H1 (cell line): Measurements from ENCODE around the gene NFIA. TPM values are rescaled to one million over a fixed set of nuclear protein-coding genes. Genes with fewer than 3 reads are reported as not detected.
A peak's percentile ranks its signal among the peaks of the same experiment; 100 is the strongest.

Source experiments
- BACH1 ChIP-seq: IDR thresholded peaks from 2 replicates; pipeline ENCODE4 v1.6.1; 2012; ENCODE audit warnings: low read length, improper control_type of control experiment
- GTF2F1 ChIP-seq: IDR thresholded peaks from 2 replicates; pipeline ENCODE4 v1.6.1; 2012; ENCODE audit warnings: low read depth, low read length, improper control_type of control experiment, borderline replicate concordance
- HDAC2 ChIP-seq, 2 experiments: fragments of 300-600 bp in 1 of 2; sonication (generic) in 1 of 2; IDR thresholded peaks; 2 replicates each; pipeline ENCODE4 v1.6.1; 2011 to 2012; ENCODE audit warnings: low read depth in 2 of 2, low read length in 2 of 2, mild to moderate bottlenecking in 2 of 2, moderate library complexity in 2 of 2, borderline replicate concordance in 1 of 2, inconsistent platforms in 1 of 2
- JUN ChIP-seq: IDR thresholded peaks from 2 replicates; pipeline ENCODE4 v1.6.1; 2011; ENCODE audit warnings: low read depth, mild to moderate bottlenecking, improper control_type of control experiment, low read length
- NANOG ChIP-seq: IDR thresholded peaks from 2 replicates; pipeline ENCODE4 v1.6.1; 2011; ENCODE audit warnings: low read length, low read depth, mild to moderate bottlenecking, inconsistent platforms; ENCODE audit not compliant: insufficient read depth, poor library complexity, severe bottlenecking
- PHF8 ChIP-seq: fragments of 200-600 bp; sonication (generic); conservative IDR thresholded peaks from 2 replicates; pipeline ENCODE4 v1.7.1; 2012; ENCODE audit warnings: low read depth, mild to moderate bottlenecking, inconsistent platforms, low read length, moderate library complexity
- SIX5 ChIP-seq: IDR thresholded peaks from 2 replicates; pipeline ENCODE4 v1.6.1; 2011; ENCODE audit warnings: mild to moderate bottlenecking, low read depth, low read length
- SRF ChIP-seq: IDR thresholded peaks from 2 replicates; pipeline ENCODE4 v1.6.1; 2011; ENCODE audit warnings: mild to moderate bottlenecking, low read depth, low read length, moderate library complexity
- ZNF274 ChIP-seq: IDR thresholded peaks from 2 replicates; pipeline ENCODE4 v1.7.0; 2012; ENCODE audit warnings: low read length, borderline replicate concordance; ENCODE audit errors: extremely low read depth
- polyA plus RNA-seq, 7 experiments: library from polyadenylated mRNA; depleted of rRNA in 3 of 7; stranded (reverse) in 5 of 7; unstranded in 2 of 7; fragments of >200 nt in 5 of 7; fragments of 200-250 nt in 2 of 7; gene quantifications; 1 replicate in 5 of 7; 2 replicates in 1 of 7; 4 replicates in 1 of 7; pipeline versions ENCODE4 v1.2.1 to v1.2.3, GENCODE V29; 2011 to 2013; ENCODE audit warnings: missing spikeins in 2 of 7, mixed read lengths in 2 of 7
- total RNA-seq: library from RNA; stranded (reverse); fragmentation: NEBNext Ultra II Directional; extraction: Animal tissue kit (Norgen Biotek cat#: 25700); gene quantifications from 2 replicates; pipeline ENCODE4 v1.2.1, GENCODE V29; 2021

NFIA gene
- total and polyA plus RNA-seq, 2 of the 8 experiments (the other 6 are each of a cell fraction or from before 2014, with no cell fraction given) = 1.8 to 2.3 TPM

DNA sequence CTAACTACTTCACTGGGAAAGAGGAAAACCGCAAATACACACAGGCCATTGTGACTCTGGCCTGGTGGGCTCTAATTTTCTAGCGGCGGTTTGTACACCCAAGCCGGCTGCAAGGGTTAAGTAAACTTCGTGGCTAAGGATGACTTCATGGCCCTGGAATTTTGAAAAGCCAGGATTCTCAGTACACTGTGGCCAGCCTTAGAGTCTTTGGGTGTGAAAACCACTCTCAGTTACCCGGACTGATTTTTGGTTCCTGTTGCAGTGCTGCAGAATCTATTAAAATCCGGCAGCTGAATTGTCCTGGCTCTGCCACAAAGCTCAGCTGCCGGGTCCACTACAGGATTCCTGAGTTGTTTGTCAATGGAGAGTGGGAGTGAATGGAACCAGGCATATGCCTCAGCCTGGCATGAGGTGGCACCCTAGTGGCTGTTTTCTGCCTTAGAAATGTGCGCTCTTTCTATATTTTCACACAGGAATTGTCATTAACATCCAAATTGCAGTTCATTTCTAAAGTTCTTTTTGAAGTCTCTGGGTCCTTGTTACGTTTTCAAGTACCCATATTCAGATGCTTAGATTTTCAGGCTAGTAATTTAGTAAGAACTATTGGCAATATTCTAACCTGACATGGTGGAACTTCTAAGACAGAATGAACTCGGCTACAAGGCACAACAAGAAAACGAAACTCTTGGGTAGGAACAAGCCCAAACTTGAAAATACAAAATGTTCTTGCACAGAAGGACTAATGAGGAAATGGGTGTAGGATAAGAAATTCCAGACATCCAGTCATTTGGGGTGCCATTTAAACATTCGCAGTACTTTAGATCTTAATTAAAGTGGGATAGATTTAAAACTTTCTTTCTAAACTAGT is 255.9 kb downstream of the NFIA start (continued):
- TF ChIP-seq JUN = peak; percentile 63; the same call in 1 of the 2 replicates
- TF ChIP-seq NANOG = no peak
- TF ChIP-seq HDAC2 (IDR thresholded peaks at IDR 0.05; ENCODE audit: borderline replicate concordance in 1 of 2, low read depth in 2 of 2, low read length in 2 of 2) = 0 out of 4 replicates have a peak, but pooled peaks of 1 of the 2 experiments have one; percentile 52
- no peak for TF ChIP-seq ZNF274
- TF ChIP-seq GTF2F1 = no peak
- no peak for TF ChIP-seq SIX5
- no peak for TF ChIP-seq PHF8
- no peak for TF ChIP-seq SRF
- TF ChIP-seq BACH1 = no peak
